ENCODE measurements around the gene PRMT7. TPM values are rescaled to one million over a fixed set of nuclear protein-coding genes. Genes with fewer than 3 reads are reported as not detected.

The PRMT7 gene
- total and polyA plus RNA-seq, 2 of the 8 experiments (the other 6 are each of a cell fraction or from before 2014, with no cell fraction given): 48.2 to 49.3 TPM

DNA sequence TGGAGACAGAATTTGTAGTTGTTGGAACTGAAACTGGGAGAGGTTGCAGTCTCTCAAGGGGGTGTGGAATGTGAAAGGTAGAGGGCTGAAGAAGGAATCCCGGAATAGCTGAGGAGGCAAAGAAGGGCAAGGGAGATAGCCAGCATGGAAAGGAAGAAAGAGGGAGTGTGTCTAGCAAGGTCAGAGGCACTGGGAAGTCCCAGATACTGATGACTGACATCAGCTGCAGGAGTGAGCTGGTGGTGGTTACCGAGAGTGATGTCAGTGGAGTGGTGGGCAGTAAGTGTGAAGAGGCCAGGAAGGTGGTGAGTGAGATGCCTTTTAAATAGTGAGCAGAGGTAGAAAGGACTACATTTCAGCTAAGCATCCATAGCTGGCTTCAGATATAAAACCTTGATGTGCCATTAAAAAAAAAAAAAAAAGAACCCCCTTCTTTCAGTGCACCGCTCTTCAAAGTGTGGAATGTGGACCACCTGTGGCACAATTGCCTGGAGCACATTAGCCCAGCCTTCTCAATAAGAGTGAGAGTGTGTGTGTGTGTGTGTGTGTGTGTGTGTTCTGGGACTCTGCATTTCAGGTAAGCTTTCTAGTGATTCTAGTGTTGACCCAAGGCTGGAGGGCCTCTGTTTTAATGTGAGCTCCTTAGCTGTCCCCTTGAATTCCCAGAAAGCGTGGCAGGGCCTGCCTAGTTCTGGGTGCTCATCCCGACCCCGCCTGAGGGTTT, 8.5 kb downstream of the PRMT7 start:
- no peak for FAIRE-seq
- no peak overlapping the region for H4K91ac ChIP-seq (replicated peaks; ENCODE audit: insufficient read length, low read length)
- TF ChIP-seq, protein P1, sequence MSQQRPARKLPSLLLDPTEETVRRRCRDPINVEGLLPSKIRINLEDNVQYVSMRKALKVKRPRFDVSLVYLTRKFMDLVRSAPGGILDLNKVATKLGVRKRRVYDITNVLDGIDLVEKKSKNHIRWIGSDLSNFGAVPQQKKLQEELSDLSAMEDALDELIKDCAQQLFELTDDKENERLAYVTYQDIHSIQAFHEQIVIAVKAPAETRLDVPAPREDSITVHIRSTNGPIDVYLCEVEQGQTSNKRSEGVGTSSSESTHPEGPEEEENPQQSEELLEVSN (IDR thresholded peaks at IDR 0.05): no peak
- TF ChIP-seq EGR1 (IDR thresholded peaks at IDR 0.05; ENCODE audit: borderline replicate concordance, low read depth, low read length) (no peak), ASH2L (IDR thresholded peaks at IDR 0.05; ENCODE audit: low read length) (no peak), CBX5 (IDR thresholded peaks at IDR 0.05; ENCODE audit: low read depth, low read length) (no peak), CEBPB (IDR thresholded peaks at IDR 0.05; ENCODE audit: low read depth, low read length) (no peak), CHD2 (IDR thresholded peaks at IDR 0.05; ENCODE audit: low read length) (no peak), KDM5A (IDR thresholded peaks at IDR 0.05; ENCODE audit: low read length) (no peak), TAF7 (optimal IDR thresholded peaks at IDR 0.05; ENCODE audit: borderline replicate concordance, low read depth, low read length) (no peak), FOSL1 (IDR thresholded peaks at IDR 0.05; ENCODE audit: insufficient read depth, low read depth, low read length) (no peak), RBBP5 (IDR thresholded peaks at IDR 0.05; ENCODE audit: borderline replicate concordance, low read depth, low read length) (no peak), CHD1 (IDR thresholded peaks at IDR 0.05; ENCODE audit: low read depth, low read length) (no peak), KDM1A (IDR thresholded peaks at IDR 0.05; ENCODE audit: borderline replicate concordance, low read length) (no peak), SIRT6 (IDR thresholded peaks at IDR 0.05; ENCODE audit: low read length) (no peak)

More for the DNA sequence above, 8.5 kb downstream of the PRMT7 start:
- Histone ChIP-seq H3K23me2 (ENCODE audit: low read depth, low read length) (no peaks in the 10 kb centered on the region), H2BK20ac (ENCODE audit: low read length) (no peak overlapping the region), H3K14ac (ENCODE audit: insufficient read length) (no peak overlapping the region), H4K20me1 (replicated peaks in 1 of 2; ENCODE audit: control insufficient read depth in 1 of 2, insufficient read depth in 2 of 2, low read length in 2 of 2) (peaks cover 0 to 2% of the 10 kb centered on the region in 2 experiments), H3K4me3 (ENCODE audit: extremely low read depth in 1 of 4, insufficient read depth in 2 of 4, low read depth in 3 of 4, low read length in 4 of 4) (no peak overlapping the region), H3K27me3 (replicated peaks in 1 of 4; ENCODE audit: control insufficient read depth in 3 of 4, extremely low read depth in 1 of 4, insufficient read depth in 3 of 4, low read length in 3 of 4) (no peaks in the 10 kb centered on the region), H3K4ac (replicated peaks; ENCODE audit: insufficient read length, low read depth, low read length) (no peak overlapping the region), H2BK5ac (ENCODE audit: low read depth, low read length) (no peak overlapping the region), H2BK120ac (replicated peaks; ENCODE audit: low read depth, low read length) (no peak overlapping the region), H2AFZ (ENCODE audit: low read length) (no peak overlapping the region), H3K27ac (ENCODE audit: low read depth, low read length) (no peak overlapping the region), H4K5ac (ENCODE audit: insufficient read length, low read depth, low read length) (no peak overlapping the region), H3K9me3 (ENCODE audit: insufficient read depth in 2 of 2, low read depth in 1 of 2, low read length in 1 of 2) (no peaks in the 10 kb centered on the region), H3K23ac (ENCODE audit: insufficient read length) (no peak overlapping the region), H3K79me2 (ENCODE audit: control insufficient read depth in 1 of 2, insufficient read depth in 2 of 2, low read length in 2 of 2) (no peaks in the 10 kb centered on the region), H3K56ac (replicated peaks; ENCODE audit: insufficient read length, low read depth, low read length) (no peak overlapping the region), H3K18ac (ENCODE audit: extremely low read depth, low read length) (no peak overlapping the region), H3K36me3 (ENCODE audit: control insufficient read depth in 2 of 4, insufficient read depth in 4 of 4, low read length in 3 of 4) (peaks cover 2 to 22% (median 9%) of the 10 kb centered on the region in 4 experiments; a peak in 5 of 8 replicates), H2BK15ac (ENCODE audit: low read length) (no peak overlapping the region), H3K4me1 (replicated peaks in 1 of 4; ENCODE audit: control insufficient read depth in 3 of 4, insufficient read depth in 4 of 4, low read length in 3 of 4) (no peaks in the 10 kb centered on the region; a peak in 1 of 7 replicates), H3K9ac (replicated peaks in 1 of 4; ENCODE audit: extremely low read depth in 1 of 4, low read depth in 3 of 4, low read length in 3 of 4) (no peak overlapping the region), H2BK12ac (ENCODE audit: low read depth, low read length) (no peak overlapping the region), H4K8ac (ENCODE audit: extremely low read depth, insufficient read depth, low read length) (no peak overlapping the region), H3K4me2 (ENCODE audit: insufficient read depth in 1 of 2, low read depth in 2 of 2, low read length in 2 of 2) (no peak overlapping the region), H3K79me1 (ENCODE audit: low read depth, low read length) (peaks cover 3% of the 10 kb centered on the region; the same call in 1 of the 2 replicates), H2AK5ac (ENCODE audit: low read depth, low read length) (no peak overlapping the region)
- ChIA-PET POLR2A (ENCODE audit: partially characterized antibody) (interaction anchor here (0.6 to 1.4 kb wide), 5 partner anchors 8 to 160 kb away, joined by 3 to 5 read pairs (median 3); partner anchors contain the start of genes PRMT7 and SLC7A6OS), CTCF (ENCODE audit: partially characterized antibody) (interaction anchor here (0.6 to 16.2 kb wide), 9 partner anchors 9 to 164 kb away, joined by 3 to 221 read pairs (median 4); partner anchors contain the start of genes PRMT7, SLC7A6 and SLC7A6OS)
- DNase-seq (ENCODE audit: low read depth in 1 of 2, low spot score in 2 of 2): no peak
- 98% methylated on average over 6 of the region's 6 CpGs; no CpG with 5 or more reads in 1 of the 2 experiments for WGBS, 2 experiments (ENCODE audit: extremely low coverage in 1 of 2, insufficient coverage in 1 of 2, insufficient read length in 1 of 2, insufficient replicate concordance in 2 of 2, low coverage in 1 of 2, low lambda C conversion rate in 2 of 2, missing lambda C conversion rate in 1 of 2)
